Neural crest cell (in vitro differentiated cells): ENCODE data around the gene AMT. TPM values are rescaled to one million over a fixed set of nuclear protein-coding genes. Genes with fewer than 3 reads are reported as not detected.
A peak's percentile ranks its signal among the peaks of the same experiment; 100 is the strongest.

Source experiments
- DNase-seq: peaks from one replicate; pipeline ENCODE4 v3.0.0; 2021; ENCODE audit warnings: low read depth, mixed read lengths, low spot score
- H3K27ac Mint-ChIP-seq: one replicate; pipeline ENCODE4 v1.8.0; 2021; ENCODE audit warnings: mild to moderate bottlenecking, mixed read lengths; ENCODE audit not compliant: unreplicated experiment
- H3K27me3 Mint-ChIP-seq: 2 replicates; pipeline ENCODE4 v1.8.0; 2021; ENCODE audit warnings: low read depth, mild to moderate bottlenecking, mixed read lengths
- H3K36me3 Mint-ChIP-seq: 2 replicates; pipeline ENCODE4 v1.8.0; 2021; ENCODE audit warnings: low read depth, mild to moderate bottlenecking, mixed read lengths
- H3K4me1 Mint-ChIP-seq: 2 replicates; pipeline ENCODE4 v1.8.0; 2021; ENCODE audit warnings: mixed read lengths
- H3K4me3 Mint-ChIP-seq: one replicate; pipeline ENCODE4 v1.8.0; 2021; ENCODE audit warnings: mild to moderate bottlenecking, mixed read lengths
- H3K9me3 Mint-ChIP-seq: 2 replicates; pipeline ENCODE4 v1.8.0; 2021; ENCODE audit warnings: mixed read lengths
- CTCF ChIP-seq: fragments of 200-600 bp; sonication (generic); conservative IDR thresholded peaks from 2 replicates; pipeline ENCODE4 v1.5.0; 2021; ENCODE audit warnings: antibody characterized with exemption, mild to moderate bottlenecking
- total RNA-seq: library from RNA; stranded (reverse); gene quantifications from 2 replicates; pipeline ENCODE4 v1.2.1, GENCODE V29; 2021

AMT gene
- total RNA-seq, 1 donor from 2014 or later: 14.0 TPM

DNA sequence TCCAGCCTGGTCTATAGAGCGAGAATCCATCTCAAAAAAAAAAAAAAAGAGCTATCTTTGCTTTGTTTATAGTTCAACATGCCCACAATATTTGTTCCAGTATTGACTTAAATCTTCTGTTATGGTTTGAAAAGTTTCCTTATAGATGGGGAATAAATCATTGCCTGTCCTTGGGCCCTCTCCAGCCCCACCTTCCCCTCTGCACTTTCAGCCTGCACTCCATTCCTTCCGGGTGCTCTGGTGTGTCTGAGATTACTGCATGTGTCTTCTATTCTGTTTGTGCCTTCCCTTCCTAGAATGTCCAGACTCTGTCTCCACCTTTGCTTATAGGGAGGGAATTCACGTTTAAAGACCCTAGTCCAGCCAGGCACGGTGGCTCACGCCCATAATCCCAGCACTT is 38.9 kb downstream of the AMT start:
- H3K9me3 Mint-ChIP-seq: no peaks in the 10 kb centered on the region
- peaks cover 16% of the 10 kb centered on the region for H3K4me1 Mint-ChIP-seq
- H3K27me3 Mint-ChIP-seq: no peaks in the 10 kb centered on the region
- no peak overlapping the region for H3K4me3 Mint-ChIP-seq
- no peak for TF ChIP-seq CTCF
- H3K27ac Mint-ChIP-seq: no peak overlapping the region
- DNase-seq: no peak
- H3K36me3 Mint-ChIP-seq: peaks cover 3% of the 10 kb centered on the region

DNA sequence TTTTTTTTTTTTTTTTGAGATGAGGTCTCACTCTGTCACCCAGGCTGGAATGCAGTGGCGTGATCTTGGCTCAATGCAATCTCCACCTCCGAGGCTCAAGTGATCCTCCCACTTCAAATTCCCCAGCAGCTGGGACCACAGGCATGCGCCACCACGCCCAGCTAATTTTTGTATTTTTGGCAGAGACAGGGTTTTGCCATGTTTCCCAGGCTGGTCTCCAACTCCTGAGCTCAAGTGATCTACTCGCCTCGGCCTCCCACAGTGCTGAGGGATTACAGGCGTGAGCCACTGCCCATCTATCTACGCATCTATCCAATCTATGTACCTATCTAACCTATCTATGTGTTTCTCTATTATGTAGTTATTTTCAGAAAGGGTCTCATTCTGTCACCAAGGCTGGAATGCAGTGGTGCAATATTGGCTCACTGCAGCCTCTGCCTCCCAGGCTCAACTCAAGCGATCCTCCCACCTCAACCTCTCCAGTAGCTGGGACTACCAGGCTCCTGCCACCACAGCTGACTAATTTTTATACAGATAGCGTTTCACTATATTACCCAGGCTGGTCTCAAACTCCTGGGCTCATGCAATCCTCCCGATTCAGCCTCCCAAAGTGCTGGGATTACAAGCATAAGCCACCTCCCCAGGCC is 43.9 kb downstream of the AMT start:
- H3K27me3 Mint-ChIP-seq: no peaks in the 10 kb centered on the region
- no peak overlapping the region for H3K4me3 Mint-ChIP-seq
- H3K27ac Mint-ChIP-seq: no peak overlapping the region
- peaks cover 3% of the 10 kb centered on the region for H3K36me3 Mint-ChIP-seq
- H3K9me3 Mint-ChIP-seq: no peaks in the 10 kb centered on the region
- peaks cover 6% of the 10 kb centered on the region for H3K4me1 Mint-ChIP-seq
- DNase-seq: no peak
- no peak for TF ChIP-seq CTCF

DNA sequence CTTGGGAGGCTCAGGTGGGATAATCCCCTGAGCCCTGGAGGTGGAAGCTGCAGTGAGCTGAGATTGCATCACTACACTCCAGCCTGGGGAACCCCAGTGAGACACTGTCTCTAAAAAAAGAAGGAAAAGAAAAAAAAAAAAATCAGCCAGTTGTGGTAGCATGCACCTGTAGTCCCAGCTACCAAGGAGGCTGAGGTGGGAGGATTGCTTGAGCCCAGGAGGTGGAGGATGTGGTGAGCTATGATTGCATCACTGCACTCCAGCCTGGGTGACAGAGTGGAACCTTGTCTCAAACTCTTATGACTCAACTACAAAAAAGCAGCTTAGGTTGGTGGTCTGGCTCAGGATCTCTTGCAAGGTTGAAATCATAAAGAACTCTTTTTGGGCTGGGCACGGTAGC is 44.8 kb downstream of the AMT start:
- H3K27ac Mint-ChIP-seq: peak overlapping the region; percentile 35
- no peak overlapping the region for H3K4me3 Mint-ChIP-seq
- no peak for TF ChIP-seq CTCF
- H3K36me3 Mint-ChIP-seq: peaks cover 7% of the 10 kb centered on the region
- no peaks in the 10 kb centered on the region for H3K9me3 Mint-ChIP-seq
- DNase-seq: no peak
- peaks cover 4% of the 10 kb centered on the region for H3K4me1 Mint-ChIP-seq
- H3K27me3 Mint-ChIP-seq: no peaks in the 10 kb centered on the region

- Mint-ChIP-seq H3K27me3 (no peaks in the 10 kb centered on the region), H3K27ac (no peak overlapping the region), H3K36me3 (peaks cover 16% of the 10 kb centered on the region), H3K4me1 (no peaks in the 10 kb centered on the region), H3K9me3 (no peaks in the 10 kb centered on the region), H3K4me3 (no peak overlapping the region)
- DNase-seq: no peak
- TF ChIP-seq CTCF: no peak
Measured at GRCh38 chr3:49371946-49372345, 50.3 kb downstream of the AMT start.

- no peak overlapping the region for H3K4me3 Mint-ChIP-seq
- H3K27ac Mint-ChIP-seq: no peak overlapping the region
- H3K36me3 Mint-ChIP-seq: peaks cover 19% of the 10 kb centered on the region
- no peaks in the 10 kb centered on the region for H3K9me3 Mint-ChIP-seq
- H3K27me3 Mint-ChIP-seq: no peaks in the 10 kb centered on the region
- H3K4me1 Mint-ChIP-seq: no peaks in the 10 kb centered on the region
- no peak for TF ChIP-seq CTCF
- DNase-seq: no peak
Measured at GRCh38 chr3:49370585-49371290, 51.5 kb downstream of the AMT start.

Other genes with a start within 250 kb of the AMT start
- gene C3orf62, start 145.2 kb downstream of the AMT start, total RNA-seq: 9.2 and 9.8 TPM in 2 replicates
- gene USP4, start 82.4 kb downstream of the AMT start, total RNA-seq: 39.3 and 41.5 TPM in 2 replicates
- 165 and 172 TPM in 2 replicates for gene GPX1, start 64.1 kb downstream of the AMT start, total RNA-seq
- gene RHOA, start 10.5 kb downstream of the AMT start, total RNA-seq: 354 and 361 TPM in 2 replicates
- 9.6 and 12.4 TPM in 2 replicates for gene TCTA, start 10.1 kb downstream of the AMT start, total RNA-seq
- 19.5 and 23.4 TPM in 2 replicates for gene NICN1, start 6.9 kb upstream of the AMT start, total RNA-seq
- gene DAG1, start 47.8 kb upstream of the AMT start, total RNA-seq: 93.9 and 98.6 TPM in 2 replicates
- gene BSN, start 132.0 kb upstream of the AMT start, total RNA-seq: 6.1 and 6.5 TPM in 2 replicates